Measurements from ENCODE around the gene CSNK1E. TPM values are rescaled to one million over a fixed set of nuclear protein-coding genes. Genes with fewer than 3 reads are reported as not detected.
"Not testable (repeated sequence)": the region's sequence is repeated elsewhere in the genome, so short reads cannot be mapped to it uniquely, and the experiment has no call there.

Gene CSNK1E
- polyA plus RNA-seq, 12 donors = 94.4 to 928 (median 116) TPM

- not testable (repeated sequence) for DNase-seq
These were observed 22.7 kb upstream of the CSNK1E start for GRCh38 chr22:38339893-38340292.

DNA sequence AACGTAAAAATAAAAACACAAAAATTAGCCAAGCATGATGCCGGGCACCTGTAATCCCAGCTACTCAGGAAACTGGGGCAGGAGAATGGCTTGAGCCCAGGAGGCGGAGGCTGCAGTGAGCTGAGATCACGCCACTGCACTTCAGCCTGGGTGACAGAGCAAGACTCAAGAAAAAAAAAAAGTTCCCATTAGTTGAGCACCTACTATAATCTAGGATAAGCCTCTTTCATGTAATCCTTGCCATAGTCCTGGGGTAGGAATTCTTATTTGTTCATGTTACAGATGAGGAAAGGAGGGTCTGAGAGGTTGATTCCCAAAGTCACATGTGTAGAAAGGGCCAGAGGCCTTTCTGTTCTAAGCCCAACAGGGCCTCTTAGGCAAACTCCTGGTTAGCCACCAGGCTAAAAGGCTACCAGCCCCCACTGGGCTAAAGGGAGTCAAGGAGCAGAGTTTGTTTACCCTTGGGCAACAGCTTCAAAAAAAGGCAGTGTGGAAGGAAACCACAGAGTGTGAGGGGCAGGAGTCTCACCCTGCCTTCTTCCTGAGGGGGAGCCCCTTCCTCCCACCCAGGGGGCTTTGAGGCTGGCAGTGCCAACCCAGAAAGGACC, 21.6 kb upstream of the CSNK1E start:
- no peak for DNase-seq

DNA sequence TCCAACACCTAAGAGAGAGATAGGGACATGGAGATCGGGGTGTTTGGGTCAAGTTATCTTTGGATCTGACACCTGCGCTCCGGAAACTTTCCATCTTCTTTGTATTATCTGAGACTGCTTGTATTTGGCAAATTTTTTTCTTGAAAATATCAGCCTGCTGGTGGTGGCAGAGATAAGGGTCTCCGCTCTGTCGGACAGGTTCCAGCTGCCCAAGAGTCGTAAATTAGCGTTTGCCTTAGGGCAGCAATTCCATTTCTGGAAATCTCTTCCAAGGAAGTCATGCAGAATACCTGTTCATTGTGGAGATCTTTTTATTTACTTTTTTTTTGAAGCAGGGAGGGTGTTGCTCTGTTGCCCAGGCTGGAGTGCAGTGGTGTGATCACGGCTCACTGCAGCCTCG, 19.5 kb upstream of the CSNK1E start:
- DNase-seq = no peak

GRCh38 chr22:38335077-38335476, 17.8 kb upstream of the CSNK1E start:
- no peak for DNase-seq

DNA sequence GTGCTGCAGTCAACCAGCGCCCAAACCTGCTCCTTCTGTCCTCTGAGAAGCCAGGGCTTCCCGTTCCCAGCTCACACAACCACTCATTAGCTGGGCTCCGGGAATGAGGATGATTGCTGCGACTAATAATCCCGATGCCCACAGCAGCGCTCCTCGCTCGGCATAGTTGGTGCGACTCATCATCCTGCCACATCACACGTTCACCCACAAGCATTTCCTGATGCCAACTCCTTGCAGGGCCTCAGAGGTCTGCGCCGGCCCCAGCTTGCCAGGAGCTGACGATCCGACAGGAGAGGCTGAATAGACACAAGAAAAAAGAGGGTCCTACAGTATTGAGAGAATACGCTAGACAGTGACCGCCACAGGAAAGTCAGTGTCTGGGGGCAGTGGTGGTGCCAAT, 10.6 kb upstream of the CSNK1E start:
- no peak for DNase-seq

DNA sequence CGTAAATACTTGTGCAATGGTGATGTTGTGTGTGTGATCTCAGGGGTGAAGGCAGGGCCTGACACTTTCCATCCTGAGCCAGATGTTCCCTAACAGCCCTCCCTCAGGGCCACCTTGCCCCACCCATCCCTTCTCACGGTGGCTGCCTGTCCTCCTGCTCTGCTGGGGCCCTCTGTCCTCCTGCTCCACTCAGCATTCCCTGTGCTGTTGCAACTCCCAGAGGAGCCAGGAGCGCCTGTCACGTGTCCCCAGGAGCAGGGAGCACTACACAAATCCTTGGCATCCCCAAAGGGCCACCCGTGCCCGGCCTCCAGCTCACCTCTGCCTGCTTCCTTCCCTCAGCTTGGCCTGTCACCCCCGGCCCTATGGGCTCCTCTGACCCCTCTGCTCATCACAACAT, 10.2 kb upstream of the CSNK1E start:
- DNase-seq = no peak

DNA sequence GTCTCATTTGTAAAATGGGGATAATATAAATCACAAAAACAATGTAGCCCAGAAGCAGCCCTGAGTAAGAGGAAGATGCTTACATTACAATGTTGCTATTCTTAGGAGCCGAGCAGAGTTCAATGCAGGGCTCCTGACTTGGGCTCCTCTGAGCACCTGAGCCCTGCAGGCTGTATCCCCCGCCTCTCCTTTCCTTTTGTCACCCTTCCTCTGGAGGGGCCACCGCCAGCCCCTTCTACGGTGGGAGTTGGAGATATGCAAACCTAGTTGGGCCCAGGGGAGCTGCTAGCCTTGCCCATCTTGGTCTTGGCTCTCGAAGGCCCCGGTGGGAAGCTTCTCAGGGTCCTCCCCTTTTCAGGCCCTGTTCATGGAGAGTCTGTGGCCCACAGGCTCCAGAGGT, 8.4 kb upstream of the CSNK1E start:
- no peak for DNase-seq

GRCh38 chr22:38320605-38321402, 3.6 kb upstream of the CSNK1E start:
- no peak for DNase-seq

DNA sequence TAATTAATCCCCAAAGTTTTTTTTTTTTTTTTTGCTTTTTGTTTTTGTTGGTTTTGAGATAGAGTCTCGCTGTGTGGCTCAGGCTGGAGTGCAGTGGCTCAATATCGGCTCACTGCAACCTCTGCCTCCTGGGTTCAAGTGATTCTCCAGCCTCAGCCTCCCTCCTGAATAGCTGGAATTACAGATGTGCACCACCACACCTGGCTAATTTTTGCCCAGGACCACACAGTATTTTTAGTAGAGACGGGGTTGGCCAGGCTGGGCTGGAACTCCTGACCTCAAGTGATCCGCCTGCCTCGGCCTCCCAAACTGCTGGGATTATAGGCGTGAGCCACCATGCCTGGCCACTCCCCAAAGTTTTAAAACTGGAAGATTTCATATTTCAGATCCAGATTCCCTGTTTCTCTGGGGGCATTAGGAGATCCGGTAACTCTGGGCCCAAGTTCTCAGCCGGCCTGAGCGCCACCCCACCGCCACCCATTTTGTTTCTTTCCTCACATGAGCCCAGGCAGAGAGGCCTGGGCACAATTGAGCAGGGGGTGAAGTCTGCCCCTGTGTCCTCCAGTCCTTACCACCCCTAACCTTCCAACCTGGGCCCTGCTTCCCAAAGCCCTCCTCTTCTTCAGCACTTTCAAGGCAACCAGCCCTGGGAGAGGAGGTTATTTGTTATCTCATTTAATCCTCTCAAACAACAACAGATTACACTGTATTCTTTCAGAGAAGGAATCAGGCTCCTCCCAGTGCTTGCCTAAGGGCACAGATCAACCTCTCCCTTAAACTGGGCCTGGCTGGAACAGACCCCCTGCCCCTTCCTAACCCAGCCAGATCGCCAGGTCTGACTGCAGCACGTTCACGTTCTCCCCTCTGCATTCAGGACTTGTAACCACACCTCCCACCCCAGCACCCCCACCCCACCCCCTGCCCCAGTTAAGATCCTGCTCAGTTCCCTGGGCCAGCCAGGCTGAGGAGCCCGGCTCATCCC, 1.9 kb upstream of the CSNK1E start:
- DNase-seq = no peak

- DNase-seq = peak; percentile 61
These were observed 922 bp upstream of the CSNK1E start for GRCh38 chr22:38317995-38318715.

DNA sequence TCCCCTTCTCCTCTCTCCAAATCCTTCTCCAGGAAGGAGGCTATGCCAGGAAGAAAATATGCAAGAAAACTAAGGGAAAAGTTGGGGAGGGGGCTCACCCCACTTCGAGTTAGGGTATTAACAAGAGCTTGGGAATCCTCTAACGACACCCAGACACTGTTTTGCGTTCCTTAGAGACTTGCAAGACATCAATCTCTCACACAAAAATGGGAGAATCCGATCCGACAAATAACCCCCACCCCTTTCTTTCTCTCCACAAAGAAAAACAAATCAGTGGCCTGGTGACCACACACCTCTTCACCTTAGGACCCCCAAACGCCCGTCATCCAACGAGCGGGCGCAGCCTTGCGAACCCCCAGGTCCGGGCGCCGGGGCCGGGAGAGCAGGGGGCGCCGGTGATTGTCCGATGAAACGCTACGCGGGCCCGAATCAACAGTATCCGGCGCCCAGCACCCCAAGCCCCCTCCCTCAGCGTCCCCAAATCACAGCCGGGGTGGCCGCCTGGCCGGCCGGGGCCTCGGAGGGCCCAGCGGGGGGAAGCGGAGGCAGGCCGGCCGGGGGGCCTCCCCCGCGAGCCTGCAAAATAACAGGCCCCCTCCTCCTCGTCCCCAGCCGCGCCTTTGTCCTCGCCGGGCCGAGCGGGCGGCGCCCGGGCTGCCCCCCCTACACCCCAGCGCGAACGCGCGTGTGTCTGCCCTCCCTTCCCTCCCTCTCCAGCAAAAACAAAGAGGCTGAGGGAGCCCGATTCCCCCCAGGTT, 690 bp downstream of the CSNK1E start:
- DNase-seq = peak; percentile 77

DNA sequence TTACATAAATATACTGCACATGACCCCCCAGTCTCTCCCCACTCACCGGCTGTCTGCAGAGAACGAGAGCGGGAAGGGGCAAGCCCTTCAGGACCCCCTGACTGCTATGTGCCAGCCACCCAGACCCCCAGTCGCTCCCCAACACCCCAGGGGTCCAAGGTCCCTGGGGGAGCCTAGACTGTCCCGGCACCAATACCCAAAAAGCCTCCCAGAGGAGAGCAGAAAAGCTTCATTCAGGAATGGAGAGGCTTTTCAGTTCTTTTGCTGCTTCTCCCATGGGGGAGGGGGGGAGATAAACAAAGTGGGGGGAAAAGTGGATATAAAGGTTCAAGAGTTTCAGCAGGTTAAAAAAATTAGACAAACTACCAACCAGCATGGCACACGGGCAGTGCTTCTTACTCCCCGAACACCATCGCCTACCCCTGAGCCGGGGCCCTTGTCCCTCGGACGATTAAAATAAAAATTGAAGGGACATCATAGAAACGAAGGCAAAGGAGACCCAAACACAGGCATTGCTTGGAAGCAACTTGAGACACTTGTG, 1.3 kb downstream of the CSNK1E start:
- DNase-seq = no peak

- no peak for DNase-seq
These were observed 2.1 kb downstream of the CSNK1E start for GRCh38 chr22:38314933-38315822.

- DNase-seq = no peak
These were observed 2.9 kb downstream of the CSNK1E start for GRCh38 chr22:38314051-38314932.

DNA sequence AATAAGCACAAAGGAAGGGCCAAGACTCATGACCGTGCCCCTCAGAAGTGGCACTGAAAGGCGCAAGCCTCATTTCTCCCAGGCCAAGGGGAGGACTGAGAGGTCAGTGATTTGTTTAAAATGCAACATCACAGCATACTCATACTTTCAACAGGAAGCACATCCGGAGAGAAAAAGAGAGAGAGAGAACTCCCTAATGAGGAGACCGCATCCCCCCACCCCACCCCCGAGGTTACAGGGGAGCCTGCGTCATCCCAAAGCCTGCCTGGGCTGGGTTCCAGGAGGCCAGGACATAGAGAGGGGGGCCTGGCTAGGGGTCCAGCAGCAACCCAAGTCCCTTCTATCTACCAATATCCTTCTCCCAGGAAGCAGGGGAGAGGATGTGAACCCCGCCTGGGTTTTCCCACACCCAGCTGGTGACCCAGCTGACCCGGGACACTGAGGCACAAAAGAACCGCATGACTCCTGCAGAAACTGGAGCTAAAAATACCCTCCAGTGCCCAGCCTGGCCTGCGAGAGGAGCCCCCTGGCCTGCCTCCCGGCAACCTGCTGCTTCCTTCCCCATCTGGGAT, 3.8 kb downstream of the CSNK1E start:
- DNase-seq = no peak

GRCh38 chr22:38312261-38312800, 4.9 kb downstream of the CSNK1E start:
- no peak for DNase-seq

GRCh38 chr22:38311323-38311620, 6.0 kb downstream of the CSNK1E start:
- no peak for DNase-seq
